Coronary artery (tissue), 2 donors: ENCODE results near the gene ATP13A4.

ENCODE experiments used
- DNase-seq: peaks from one replicate; pipeline ENCODE4 v3.0.0-alpha.2; 2017; ENCODE audit warnings: low spot score
- H3K27ac ChIP-seq, 2 donors: fragments of 200-600 bp; sonication (generic); one replicate each; pipeline ENCODE4 v1.5.1; 2016 to 2019
- H3K4me3 ChIP-seq: fragments of 200-600 bp; sonication (generic); 2 replicates; pipeline ENCODE4 v1.5.1; 2016; ENCODE audit warnings: mild to moderate bottlenecking, moderate library complexity
- CTCF ChIP-seq: fragments of 200-600 bp; sonication (generic); IDR thresholded peaks from one replicate; pipeline ENCODE4 v1.5.1; 2019; ENCODE audit warnings: antibody characterized with exemption

ATP13A4 gene

GRCh38 chr3:193407688-193408087 lies 147.0 kb downstream of the ATP13A4 start:
- Histone ChIP-seq H3K27ac (no peak overlapping the region), H3K4me3 (no peak overlapping the region)
- TF ChIP-seq CTCF: no peak
- no peak for DNase-seq

- no peak overlapping the region for H3K27ac ChIP-seq
- TF ChIP-seq CTCF: no peak
- DNase-seq: no peak
- no peak overlapping the region for H3K4me3 ChIP-seq
Observed at GRCh38 chr3:193407112-193407511, 147.6 kb downstream of the ATP13A4 start.

GRCh38 chr3:193403307-193403706 lies 151.4 kb downstream of the ATP13A4 start:
- no peak for TF ChIP-seq CTCF
- H3K4me3 ChIP-seq: no peak overlapping the region
- no peak for DNase-seq
- no peak overlapping the region for H3K27ac ChIP-seq

- DNase-seq: no peak
- TF ChIP-seq CTCF: no peak
- H3K27ac ChIP-seq: no peak overlapping the region
- H3K4me3 ChIP-seq: no peak overlapping the region
Observed at GRCh38 chr3:193400304-193400703, 154.4 kb downstream of the ATP13A4 start.

- no peak for TF ChIP-seq CTCF
Observed at GRCh38 chr3:193396451-193397244, 158.0 kb downstream of the ATP13A4 start.

GRCh38 chr3:193391902-193392301 lies 162.8 kb downstream of the ATP13A4 start:
- no peak overlapping the region for H3K4me3 ChIP-seq
- TF ChIP-seq CTCF: no peak
- no peak overlapping the region for H3K27ac ChIP-seq
- DNase-seq: no peak

More at GRCh38 chr3:193396451-193397244, 158.0 kb downstream of the ATP13A4 start:
- no peak for DNase-seq
- Histone ChIP-seq H3K4me3 (no peak overlapping the region), H3K27ac (no peak overlapping the region)

- Histone ChIP-seq H3K27ac (no peak overlapping the region), H3K4me3 (no peak overlapping the region)
- no peak for DNase-seq
- TF ChIP-seq CTCF: no peak
Observed at GRCh38 chr3:193389335-193389734, 165.4 kb downstream of the ATP13A4 start.
